ENCODE data around the gene SYDE2. TPM values are rescaled to one million over a fixed set of nuclear protein-coding genes. Genes with fewer than 3 reads are reported as not detected.

SYDE2 gene
- total RNA-seq, 1 donor from 2014 or later: 23.8 TPM

GRCh38 chr1:85134583-85135391 lies 66.0 kb downstream of the SYDE2 start:
- no peaks in the 10 kb centered on the region for H3K36me3 ChIP-seq
- H3K4me3 ChIP-seq: no peak overlapping the region
- H3K27ac ChIP-seq: peak overlapping the region; percentile 73
- H3K9me3 ChIP-seq: no peaks in the 10 kb centered on the region
- peaks cover 25% of the 10 kb centered on the region for H3K4me1 ChIP-seq
- ATAC-seq: peak; percentile 74
- H3K27me3 ChIP-seq: no peaks in the 10 kb centered on the region
- intact Hi-C loops (cut with DNase I): no loop called here
- no peak for TF ChIP-seq CTCF (IDR thresholded peaks at IDR 0.05)
- DNase-seq: peak; percentile 70

DNA sequence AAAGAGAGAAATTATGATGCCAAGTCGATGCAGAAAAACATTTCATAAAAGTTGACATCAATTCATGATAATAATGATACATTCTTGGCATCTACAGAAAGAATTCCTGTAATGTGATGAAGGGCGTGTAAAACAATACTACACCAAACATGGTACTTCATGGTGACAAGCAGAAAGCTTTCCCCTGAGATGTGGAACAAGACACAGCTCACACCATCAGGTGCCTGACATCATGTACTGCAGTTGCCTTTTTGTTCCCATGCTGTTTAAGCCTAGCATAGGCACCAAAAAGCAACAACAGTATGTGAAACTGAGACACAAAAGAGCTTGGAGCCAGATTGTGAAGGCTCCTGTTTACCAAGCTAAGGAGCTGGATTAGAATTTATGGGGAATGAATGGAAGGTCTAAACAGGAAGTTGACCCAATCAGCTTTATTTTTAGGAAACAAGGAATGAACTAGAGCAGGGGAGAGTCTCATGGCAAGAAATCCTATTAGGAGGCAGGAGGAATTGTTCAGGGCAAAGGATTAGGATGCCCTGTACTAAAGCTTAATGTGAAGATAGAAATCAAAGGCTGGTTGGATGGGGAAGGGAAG lies 67.2 kb downstream of the SYDE2 start:
- no peak for DNase-seq
- H3K4me1 ChIP-seq: peaks cover 25% of the 10 kb centered on the region
- H3K9me3 ChIP-seq: no peaks in the 10 kb centered on the region
- no peak for ATAC-seq
- TF ChIP-seq CTCF (IDR thresholded peaks at IDR 0.05): no peak
- intact Hi-C loops (cut with DNase I): no loop called here
- H3K36me3 ChIP-seq: no peaks in the 10 kb centered on the region
- no peaks in the 10 kb centered on the region for H3K27me3 ChIP-seq
- H3K27ac ChIP-seq: peak overlapping the region; percentile 73
- H3K4me3 ChIP-seq: no peak overlapping the region

GRCh38 chr1:85132078-85132720 lies 68.6 kb downstream of the SYDE2 start:
- Histone ChIP-seq H3K4me1 (peaks cover 25% of the 10 kb centered on the region), H3K4me3 (no peak overlapping the region), H3K36me3 (no peaks in the 10 kb centered on the region), H3K27me3 (no peaks in the 10 kb centered on the region), H3K9me3 (no peaks in the 10 kb centered on the region), H3K27ac (no peak overlapping the region)
- ATAC-seq (no peak), DNase-seq (no peak)
- no peak for TF ChIP-seq CTCF (IDR thresholded peaks at IDR 0.05)
- intact Hi-C loops (cut with DNase I): no loop called here

DNA sequence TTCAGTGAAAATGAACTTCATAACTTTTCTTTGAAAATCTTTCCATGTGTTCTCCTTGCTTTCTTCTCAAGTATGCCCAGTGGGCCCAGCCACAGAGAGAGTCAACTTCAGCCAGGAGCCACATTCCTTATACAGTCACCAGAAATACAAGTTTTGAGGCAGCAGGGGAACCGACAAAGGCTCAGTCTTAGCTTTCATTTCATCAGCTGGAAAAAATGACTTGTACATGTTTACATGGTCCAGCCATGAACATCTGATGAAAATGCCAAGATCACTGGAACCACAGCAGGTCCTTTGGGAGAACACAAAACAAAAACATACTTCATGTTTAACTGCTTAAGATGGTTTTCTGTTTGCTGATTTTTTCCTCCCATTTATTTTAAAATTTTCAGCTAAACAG lies 72.5 kb downstream of the SYDE2 start:
- no peak for TF ChIP-seq CTCF (IDR thresholded peaks at IDR 0.05)
- DNase-seq (no peak), ATAC-seq (no peak)
- intact Hi-C loops (cut with DNase I): no loop called here
- Histone ChIP-seq H3K9me3 (no peaks in the 10 kb centered on the region), H3K4me1 (no peaks in the 10 kb centered on the region), H3K36me3 (no peaks in the 10 kb centered on the region), H3K27me3 (no peaks in the 10 kb centered on the region), H3K4me3 (no peak overlapping the region), H3K27ac (no peak overlapping the region)

GRCh38 chr1:85125891-85126290 lies 74.9 kb downstream of the SYDE2 start:
- H3K27ac ChIP-seq: no peak overlapping the region

More at GRCh38 chr1:85125891-85126290, 74.9 kb downstream of the SYDE2 start:
- TF ChIP-seq CTCF (IDR thresholded peaks at IDR 0.05): no peak
- DNase-seq: no peak
- H3K36me3 ChIP-seq: no peaks in the 10 kb centered on the region
- H3K4me1 ChIP-seq: no peaks in the 10 kb centered on the region
- H3K4me3 ChIP-seq: no peak overlapping the region
- H3K9me3 ChIP-seq: no peaks in the 10 kb centered on the region
- intact Hi-C loops (cut with DNase I): no loop called here
- no peaks in the 10 kb centered on the region for H3K27me3 ChIP-seq
- ATAC-seq: no peak

All from upper lobe of right lung (tissue), 1 donor.